ENCODE data around the gene NFIA. TPM values are rescaled to one million over a fixed set of nuclear protein-coding genes. Genes with fewer than 3 reads are reported as not detected.

NFIA gene
- total and polyA plus RNA-seq, 10 of the 15 experiments (the other 5 are each of a cell fraction or from before 2014, with no cell fraction given), result 0.10 to 0.16 TPM; not detected in 8

DNA sequence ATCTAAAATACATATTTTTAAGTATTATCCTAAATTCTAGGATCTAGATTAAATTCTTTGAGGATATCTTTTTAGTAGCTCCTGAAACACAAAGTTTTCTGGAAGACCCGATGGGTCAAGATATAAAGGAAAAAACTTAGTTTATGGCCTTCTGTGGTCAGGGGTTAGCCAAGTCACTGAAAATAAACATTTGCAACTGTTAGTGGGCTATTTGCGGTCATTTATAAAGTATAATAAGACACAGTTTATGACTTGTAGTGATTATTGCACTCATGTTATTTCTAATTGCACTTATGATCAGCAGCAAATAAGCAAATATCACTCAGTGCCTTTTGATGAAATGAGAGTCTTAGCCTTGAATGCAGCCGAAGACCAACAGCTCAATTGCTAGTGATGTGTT lies 183.3 kb downstream of the NFIA start:
- FAIRE-seq (no peak), DNase-seq (ENCODE audit: low read depth, low spot score) (no peak), ATAC-seq (no peak)
- Histone ChIP-seq H3K4me2 (ENCODE audit: control insufficient read depth, insufficient read depth) (no peak overlapping the region), H3K4me1 (ENCODE audit: control insufficient read depth, insufficient read depth, low read length) (no peaks in the 10 kb centered on the region), H3K9me3 (replicated peaks; ENCODE audit: control insufficient read depth, insufficient read depth, low read length) (no peaks in the 10 kb centered on the region), H3K4me3 (no peak overlapping the region), H3K9ac (ENCODE audit: control insufficient read depth, insufficient read depth, low read length) (no peak overlapping the region), H2AFZ (ENCODE audit: control insufficient read depth, low read depth, low read length) (no peak overlapping the region), H3K27me3 (replicated peaks in 1 of 2; ENCODE audit: control insufficient read depth in 2 of 2, insufficient read depth in 2 of 2, low read length in 1 of 2) (no peaks in the 10 kb centered on the region; a peak in 1 of 4 replicates), H3K79me2 (ENCODE audit: control insufficient read depth, insufficient read depth, low read length) (no peaks in the 10 kb centered on the region), H4K20me1 (ENCODE audit: control insufficient read depth, insufficient read depth) (no peaks in the 10 kb centered on the region; the same call in 1 of the 2 replicates), H3K27ac (ENCODE audit: control insufficient read depth, insufficient read depth) (no peak overlapping the region), H3K36me3 (ENCODE audit: control insufficient read depth in 2 of 2, insufficient read depth in 2 of 2, low read length in 1 of 2) (no peaks in the 10 kb centered on the region)
- RAD21 ChIA-PET (ENCODE audit: unreplicated experiment), result no interaction called here
- in situ Hi-C loops (cut with MboI) (no loop called here), intact Hi-C loops (cut with micrococcal nuclease; ENCODE audit: unreplicated experiment) (no loop called here)
- SMC1A ChIA-PET (ENCODE audit: uncharacterized antibody, unreplicated experiment), result no interaction called here
- POLR2A ChIA-PET, result no interaction called here
- CTCF ChIA-PET, result no interaction called here
- WGBS (ENCODE audit: insufficient coverage, insufficient replicate concordance, low lambda C conversion rate, missing lambda C conversion rate), result 72% methylated on average over 3 of the region's 3 CpGs
- TF ChIP-seq SPI1 (IDR thresholded peaks at IDR 0.05; ENCODE audit: borderline replicate concordance, insufficient read depth, low read depth, low read length) (no peak), STAT1 (conservative IDR thresholded peaks at IDR 0.05) (no peak), ZNF622 (IDR thresholded peaks at IDR 0.05) (no peak), SRF (IDR thresholded peaks at IDR 0.05; ENCODE audit: low read depth in 2 of 2, low read length in 2 of 2) (no peak), DPF2 (IDR thresholded peaks at IDR 0.05) (no peak), NFIC (IDR thresholded peaks at IDR 0.05; ENCODE audit: low read depth, low read length) (no peak), RBBP5 (conservative IDR thresholded peaks at IDR 0.05) (no peak), HDGF (IDR thresholded peaks at IDR 0.05) (no peak), KAT2A (conservative IDR thresholded peaks at IDR 0.05; ENCODE audit: control insufficient read depth, low read depth, low read length) (no peak)
- TF ChIP-seq, protein P1, sequence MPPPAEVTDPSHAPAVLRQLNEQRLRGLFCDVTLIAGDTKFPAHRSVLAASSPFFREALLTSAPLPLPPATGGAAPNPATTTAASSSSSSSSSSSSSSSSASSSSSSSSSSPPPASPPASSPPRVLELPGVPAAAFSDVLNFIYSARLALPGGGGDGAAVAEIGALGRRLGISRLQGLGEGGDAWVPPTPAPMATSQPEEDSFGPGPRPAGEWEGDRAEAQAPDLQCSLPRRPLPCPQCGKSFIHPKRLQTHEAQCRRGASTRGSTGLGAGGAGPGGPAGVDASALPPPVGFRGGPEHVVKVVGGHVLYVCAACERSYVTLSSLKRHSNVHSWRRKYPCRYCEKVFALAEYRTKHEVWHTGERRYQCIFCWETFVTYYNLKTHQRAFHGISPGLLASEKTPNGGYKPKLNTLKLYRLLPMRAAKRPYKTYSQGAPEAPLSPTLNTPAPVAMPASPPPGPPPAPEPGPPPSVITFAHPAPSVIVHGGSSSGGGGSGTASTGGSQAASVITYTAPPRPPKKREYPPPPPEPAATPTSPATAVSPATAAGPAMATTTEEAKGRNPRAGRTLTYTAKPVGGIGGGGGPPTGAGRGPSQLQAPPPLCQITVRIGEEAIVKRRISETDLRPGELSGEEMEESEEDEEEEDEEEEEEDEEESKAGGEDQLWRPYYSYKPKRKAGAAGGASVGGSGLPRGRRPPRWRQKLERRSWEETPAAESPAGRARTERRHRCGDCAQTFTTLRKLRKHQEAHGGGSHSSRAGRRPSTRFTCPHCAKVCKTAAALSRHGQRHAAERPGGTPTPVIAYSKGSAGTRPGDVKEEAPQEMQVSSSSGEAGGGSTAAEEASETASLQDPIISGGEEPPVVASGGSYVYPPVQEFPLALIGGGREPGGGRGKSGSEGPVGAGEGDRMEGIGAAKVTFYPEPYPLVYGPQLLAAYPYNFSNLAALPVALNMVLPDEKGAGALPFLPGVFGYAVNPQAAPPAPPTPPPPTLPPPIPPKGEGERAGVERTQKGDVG (CRISPR knock-in tag; IDR thresholded peaks at IDR 0.05), result no peak
- no TSS peak for BruUV-seq (replicated peaks)

All from GM12878 (cell line).